ENCODE results near the gene PIK3IP1. TPM values are rescaled to one million over a fixed set of nuclear protein-coding genes. Genes with fewer than 3 reads are reported as not detected.

PIK3IP1 gene
- total and polyA plus RNA-seq, 8 donors: 3.5 to 53.0 (median 8.1) TPM

GRCh38 chr22:31340360-31340759 is 48.1 kb upstream of the PIK3IP1 start:
- Histone ChIP-seq H3K4me1 (peaks cover 64 to 82% (median 71%) of the 10 kb centered on the region in 4 donors), H3K36me3 (peaks cover 6 to 71% (median 65%) of the 10 kb centered on the region in 4 donors), H3K9me3 (no peaks in the 10 kb centered on the region), H3K4me3 (no peak overlapping the region), H3K27ac (peak overlapping the region in 3 of 5 donors; percentile 83 to 89 (median 88)), H3K27me3 (no peaks in the 10 kb centered on the region)
- 74 to 89% (median 76%) methylated on average over 6 of the region's 6 CpGs for WGBS, 5 donors
- intact Hi-C loops (cut with DNase I; ENCODE audit: low total_unique reads): no loop called here
- TF ChIP-seq EP300 (IDR thresholded peaks at IDR 0.05) (no peak), CTCF (IDR thresholded peaks at IDR 0.05) (no peak), POLR2A (IDR thresholded peaks at IDR 0.05) (no peak), POLR2AphosphoS5 (IDR thresholded peaks at IDR 0.05) (no peak)
- peak in 1 of 2 donors; percentile 19 for DNase-seq

GRCh38 chr22:31339148-31339832 is 47.0 kb upstream of the PIK3IP1 start:
- TF ChIP-seq CTCF (IDR thresholded peaks at IDR 0.05) (no peak), POLR2A (IDR thresholded peaks at IDR 0.05) (no peak), EP300 (IDR thresholded peaks at IDR 0.05) (no peak), POLR2AphosphoS5 (IDR thresholded peaks at IDR 0.05) (no peak)
- Histone ChIP-seq H3K4me3 (peak overlapping the region in 1 of 4 donors; percentile 15), H3K9me3 (no peaks in the 10 kb centered on the region), H3K27me3 (no peaks in the 10 kb centered on the region), H3K27ac (peak overlapping the region; percentile 10 to 89 (median 24)), H3K4me1 (peaks cover 54 to 82% (median 68%) of the 10 kb centered on the region in 4 donors), H3K36me3 (peaks cover 16 to 82% (median 75%) of the 10 kb centered on the region in 4 donors)
- DNase-seq: peak in 1 of 2 donors; percentile 40
- intact Hi-C loops (cut with DNase I; ENCODE audit: low total_unique reads): no loop called here
- WGBS, 5 donors: 30 to 52% (median 31%) methylated on average over 4 to 6 of the region's 6 CpGs

- TF ChIP-seq POLR2AphosphoS5 (IDR thresholded peaks at IDR 0.05): no peak
- no peak for TF ChIP-seq CTCF (IDR thresholded peaks at IDR 0.05)
- TF ChIP-seq EP300 (IDR thresholded peaks at IDR 0.05): no peak
- no peak for TF ChIP-seq POLR2A (IDR thresholded peaks at IDR 0.05)
- Histone ChIP-seq H3K9me3 (no peaks in the 10 kb centered on the region), H3K27me3 (no peaks in the 10 kb centered on the region), H3K4me1 (peaks cover 42 to 78% (median 61%) of the 10 kb centered on the region in 4 donors), H3K27ac (no peak overlapping the region), H3K36me3 (peaks cover 25 to 97% (median 91%) of the 10 kb centered on the region in 4 donors), H3K4me3 (no peak overlapping the region)
- 61 to 93% (median 79%) methylated on average over 3 to 5 of the region's 5 CpGs for WGBS, 5 donors
- intact Hi-C loops (cut with DNase I; ENCODE audit: low total_unique reads): no loop called here
- peak; percentile 28 to 44 for DNase-seq
Observed at GRCh38 chr22:31337178-31337577, 44.9 kb upstream of the PIK3IP1 start.

GRCh38 chr22:31334329-31334728 is 42.0 kb upstream of the PIK3IP1 start:
- Histone ChIP-seq H3K36me3 (peaks cover 32 to 97% (median 90%) of the 10 kb centered on the region in 4 donors), H3K27me3 (no peaks in the 10 kb centered on the region), H3K9me3 (no peaks in the 10 kb centered on the region), H3K4me1 (peaks cover 15 to 50% (median 32%) of the 10 kb centered on the region in 4 donors), H3K4me3 (no peak overlapping the region), H3K27ac (no peak overlapping the region)
- intact Hi-C loops (cut with DNase I; ENCODE audit: low total_unique reads): no loop called here
- 53 to 92% (median 65%) methylated on average over 5 of the region's 5 CpGs for WGBS, 5 donors
- DNase-seq: no peak
- TF ChIP-seq POLR2A (IDR thresholded peaks at IDR 0.05): no peak
- TF ChIP-seq POLR2AphosphoS5 (IDR thresholded peaks at IDR 0.05): no peak
- TF ChIP-seq EP300 (IDR thresholded peaks at IDR 0.05): no peak
- TF ChIP-seq CTCF (IDR thresholded peaks at IDR 0.05): no peak
